GM21367 (cell line): ENCODE results near the gene TNRC6B.
"Not testable (repeated sequence)": the region's sequence is repeated elsewhere in the genome, so short reads cannot be mapped to it uniquely, and the experiment has no call there.

Experiments
- ATAC-seq: cut with Tn5 transposase; IDR thresholded peaks from one replicate; pipeline ENCODE4 v1.9.1; 2021; ENCODE audit not compliant: unreplicated experiment

The TNRC6B gene

GRCh38 chr22:40212121-40212520 is 34.4 kb downstream of the TNRC6B start:
- no peak for ATAC-seq

- no peak for ATAC-seq
Measured at GRCh38 chr22:40213478-40213877, 35.8 kb downstream of the TNRC6B start.

- ATAC-seq, result no peak
Measured at GRCh38 chr22:40215266-40215665, 37.5 kb downstream of the TNRC6B start.

- ATAC-seq, result no peak
Measured at GRCh38 chr22:40216041-40216756, 38.5 kb downstream of the TNRC6B start.

GRCh38 chr22:40218152-40218551 is 40.4 kb downstream of the TNRC6B start:
- ATAC-seq, result no peak

- no peak for ATAC-seq
Measured at GRCh38 chr22:40218723-40219294, 41.1 kb downstream of the TNRC6B start.

GRCh38 chr22:40220316-40221054 is 42.8 kb downstream of the TNRC6B start:
- ATAC-seq, result no peak

GRCh38 chr22:40221055-40221414 is 43.3 kb downstream of the TNRC6B start:
- ATAC-seq, result no peak

GRCh38 chr22:40222979-40223378 is 45.3 kb downstream of the TNRC6B start:
- not testable (repeated sequence) for ATAC-seq

GRCh38 chr22:40224702-40225101 is 47.0 kb downstream of the TNRC6B start:
- no peak for ATAC-seq

- ATAC-seq, result no peak
Measured at GRCh38 chr22:40226620-40227019, 48.9 kb downstream of the TNRC6B start.

GRCh38 chr22:40231618-40232313 is 54.0 kb downstream of the TNRC6B start:
- ATAC-seq, result no peak

- ATAC-seq, result no peak
Measured at GRCh38 chr22:40232624-40233023, 54.9 kb downstream of the TNRC6B start.

GRCh38 chr22:40233886-40234285 is 56.2 kb downstream of the TNRC6B start:
- ATAC-seq, result no peak

GRCh38 chr22:40234658-40235057 is 56.9 kb downstream of the TNRC6B start:
- no peak for ATAC-seq

GRCh38 chr22:40235308-40235707 is 57.6 kb downstream of the TNRC6B start:
- no peak for ATAC-seq

GRCh38 chr22:40236131-40236665 is 58.5 kb downstream of the TNRC6B start:
- no peak for ATAC-seq

- no peak for ATAC-seq
Measured at GRCh38 chr22:40237241-40237640, 59.5 kb downstream of the TNRC6B start.

GRCh38 chr22:40237788-40238424 is 60.2 kb downstream of the TNRC6B start:
- ATAC-seq, result no peak

- no peak for ATAC-seq
Measured at GRCh38 chr22:40238425-40239344, 61.0 kb downstream of the TNRC6B start.
